Measurements from ENCODE around the gene SLC15A1. TPM values are rescaled to one million over a fixed set of nuclear protein-coding genes. Genes with fewer than 3 reads are reported as not detected.

Gene SLC15A1
- total RNA-seq, 1 experiment from 2014 or later = 2.6 TPM

GRCh38 chr13:98647121-98647520, 105.4 kb downstream of the SLC15A1 start:
- ATAC-seq (no peak), DNase-seq (ENCODE audit: low read depth, low spot score) (no peak)
- Histone ChIP-seq H3K27me3 (ENCODE audit: insufficient read depth, low read length) (no peaks in the 10 kb centered on the region), H3K9me2 (ENCODE audit: insufficient read depth) (no peaks in the 10 kb centered on the region), H3K4me3 (replicated peaks in 1 of 2; ENCODE audit: low read depth in 1 of 2, low read length in 2 of 2) (no peak overlapping the region), H2AFZ (ENCODE audit: low read depth, low read length, poor library complexity, severe bottlenecking) (no peak overlapping the region), H4K20me1 (ENCODE audit: insufficient read depth) (no peaks in the 10 kb centered on the region), H3K27ac (ENCODE audit: low read depth, low read length) (no peak overlapping the region), H3K9me3 (ENCODE audit: control insufficient read depth in 1 of 2, insufficient read depth in 1 of 2, low read depth in 1 of 2, low read length in 2 of 2) (no peaks in the 10 kb centered on the region), H3K36me3 (ENCODE audit: control insufficient read depth in 1 of 2, insufficient read depth in 2 of 2, low read length in 2 of 2) (no peaks in the 10 kb centered on the region), H3K4me1 (ENCODE audit: control insufficient read depth in 1 of 2, insufficient read depth in 2 of 2, low read length in 2 of 2) (peaks cover 0 to 15% of the 10 kb centered on the region in 2 experiments; a peak in 1 of 4 replicates), H3K79me2 (ENCODE audit: insufficient read depth, low read length) (no peaks in the 10 kb centered on the region), H3K4me2 (ENCODE audit: low read length) (no peak overlapping the region), H3K9ac (ENCODE audit: low read length) (no peak overlapping the region)
- intact Hi-C loops (cut with micrococcal nuclease) = no loop called here
- ChIA-PET POLR2A (no interaction called here), CTCF (no interaction called here), RAD21 (ENCODE audit: low non-redundant PET in 1 of 2, low total read pairs in 2 of 2, uncharacterized antibody in 2 of 2, unreplicated experiment in 2 of 2) (no interaction called here)
- no TSS peak for BruUV-seq (replicated peaks)
- TF ChIP-seq TCF7L2 (IDR thresholded peaks at IDR 0.05; ENCODE audit: borderline replicate concordance, extremely low read depth, insufficient read depth, insufficient read length) (no peak), YY1 (IDR thresholded peaks at IDR 0.05; ENCODE audit: extremely low read depth, insufficient replicate concordance, low read depth, low read length) (no peak)

- Histone ChIP-seq H3K4me1 (ENCODE audit: control insufficient read depth in 1 of 2, insufficient read depth in 2 of 2, low read length in 2 of 2) (no peaks in the 10 kb centered on the region; a peak in 1 of 4 replicates), H3K79me2 (ENCODE audit: insufficient read depth, low read length) (no peaks in the 10 kb centered on the region), H3K4me2 (ENCODE audit: low read length) (no peak overlapping the region), H3K27ac (ENCODE audit: low read depth, low read length) (no peak overlapping the region), H3K9ac (ENCODE audit: low read length) (no peak overlapping the region), H4K20me1 (ENCODE audit: insufficient read depth) (no peaks in the 10 kb centered on the region), H3K9me3 (ENCODE audit: control insufficient read depth in 1 of 2, insufficient read depth in 1 of 2, low read depth in 1 of 2, low read length in 2 of 2) (no peaks in the 10 kb centered on the region), H3K36me3 (ENCODE audit: control insufficient read depth in 1 of 2, insufficient read depth in 2 of 2, low read length in 2 of 2) (no peaks in the 10 kb centered on the region), H3K27me3 (ENCODE audit: insufficient read depth, low read length) (no peaks in the 10 kb centered on the region), H2AFZ (ENCODE audit: low read depth, low read length, poor library complexity, severe bottlenecking) (no peak overlapping the region), H3K9me2 (ENCODE audit: insufficient read depth) (no peaks in the 10 kb centered on the region), H3K4me3 (replicated peaks in 1 of 2; ENCODE audit: low read depth in 1 of 2, low read length in 2 of 2) (no peak overlapping the region)
- DNase-seq (ENCODE audit: low read depth, low spot score) = no peak
- ATAC-seq = no peak
- ChIA-PET POLR2A (no interaction called here), RAD21 (ENCODE audit: low non-redundant PET in 1 of 2, low total read pairs in 2 of 2, uncharacterized antibody in 2 of 2, unreplicated experiment in 2 of 2) (no interaction called here), CTCF (no interaction called here)
- BruUV-seq (replicated peaks) = no TSS peak
- intact Hi-C loops (cut with micrococcal nuclease) = no loop called here
- TF ChIP-seq EGR1 (IDR thresholded peaks at IDR 0.05; ENCODE audit: low read depth) = no peak
- no peak for TF ChIP-seq SIN3A (IDR thresholded peaks at IDR 0.05; ENCODE audit: low read depth)
- TF ChIP-seq YY1 (IDR thresholded peaks at IDR 0.05; ENCODE audit: extremely low read depth, insufficient replicate concordance, low read depth, low read length) = no peak
- TF ChIP-seq JUND (IDR thresholded peaks at IDR 0.05) = no peak
- no peak for TF ChIP-seq ZBTB33 (IDR thresholded peaks at IDR 0.05; ENCODE audit: extremely low read depth, insufficient replicate concordance, low read length)
- TF ChIP-seq SP1 (IDR thresholded peaks at IDR 0.05; ENCODE audit: low read depth) = no peak
- TF ChIP-seq REST (IDR thresholded peaks at IDR 0.05; ENCODE audit: low read depth) = no peak
- no peak for TF ChIP-seq ZNF274 (IDR thresholded peaks at IDR 0.05; ENCODE audit: low read depth, low read length)
- no peak for TF ChIP-seq MAX (IDR thresholded peaks at IDR 0.05)
- no peak for TF ChIP-seq CTCF (IDR thresholded peaks at IDR 0.05 in 2 of 3, conservative IDR thresholded peaks at IDR 0.05 in 1 of 3; ENCODE audit: borderline replicate concordance in 1 of 3, insufficient read depth in 1 of 3, low read depth in 2 of 3, low read length in 2 of 3)
- no peak for TF ChIP-seq POLR2AphosphoS5 (IDR thresholded peaks at IDR 0.05; ENCODE audit: low read depth, low read length)
- TF ChIP-seq POLR2A (IDR thresholded peaks at IDR 0.05; ENCODE audit: borderline replicate concordance, extremely low read depth, insufficient read depth, insufficient read length) = no peak
Measured at GRCh38 chr13:98643479-98643878, 109.0 kb downstream of the SLC15A1 start.

Data from HCT116 (cell line).